T-helper 1 cell treated with Interleukin-12 subunit alpha and Interleukin-12 subunit beta and Interleukin-4 antibody, amounts not matched to agents 30 ng/mL and 1 ng/mL, for 36 hours (primary cell): Measurements from ENCODE around the gene IFT80. TPM values are rescaled to one million over a fixed set of nuclear protein-coding genes. Genes with fewer than 3 reads are reported as not detected.

ENCODE experiments used
- intact Hi-C: fragments of 100-400 bp; cut with micrococcal nuclease; formaldehyde crosslinking; loops from one replicate; pipeline ENCODE4 v1.15.1; 2024
- total RNA-seq: library from RNA; stranded (reverse); gene quantifications from 2 replicates; pipeline ENCODE4 v1.2.3, GENCODE V29; 2022

IFT80 gene
- total RNA-seq: 25.1 and 25.3 TPM in 2 replicates

DNA sequence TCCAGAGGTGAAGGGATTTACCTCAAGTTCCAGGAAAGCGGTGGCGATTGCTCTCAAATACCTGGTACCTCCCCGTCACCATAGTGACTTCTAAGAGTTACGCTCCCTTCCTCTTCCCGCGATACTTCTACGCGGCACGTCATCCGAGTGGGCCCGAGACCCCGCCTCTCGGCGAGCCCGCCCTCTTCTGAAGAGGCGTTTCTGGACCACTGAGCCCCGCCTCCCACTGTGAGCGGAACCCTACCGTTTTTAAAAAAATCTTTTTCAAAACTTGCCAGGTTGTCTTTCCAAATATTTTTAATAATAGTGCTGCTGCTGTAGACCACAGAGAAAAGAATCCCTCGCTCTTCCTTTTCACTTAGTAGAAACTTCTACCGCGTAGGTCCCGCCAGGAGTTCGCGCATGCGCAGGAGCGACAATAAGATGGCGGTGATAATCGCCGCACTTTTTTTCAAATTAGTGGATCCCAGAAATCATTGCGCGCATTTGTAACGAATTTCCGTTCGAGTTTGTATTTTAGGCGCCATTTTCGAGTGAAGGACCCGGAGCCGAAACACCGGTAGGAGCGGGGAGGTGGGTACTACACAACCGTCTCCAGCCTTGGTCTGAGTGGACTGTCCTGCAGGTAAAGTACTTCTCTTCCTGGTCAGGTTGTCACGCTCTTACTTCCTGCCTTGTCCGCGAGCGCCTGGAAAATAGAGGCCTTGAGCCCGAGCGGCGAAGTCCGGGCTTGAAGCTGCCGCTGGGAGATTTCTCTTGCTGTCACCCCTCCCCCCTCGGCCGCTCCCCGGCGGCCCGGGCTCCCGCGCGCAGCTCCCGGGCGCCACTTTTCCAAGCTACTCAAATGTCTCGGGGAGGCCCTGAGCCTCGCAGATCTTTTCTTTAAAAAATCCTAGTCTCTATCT lies at the start of gene IFT80, which contains the start of gene SMC4:
IFT80 (minus strand) TSS at position 101 of the 905 bp plus-strand sequence. CDS start 14,625 bp downstream, outside the sequence.
SMC4 (plus strand) TSS at position 526 of the 905 bp plus-strand sequence. CDS start 1,177 bp downstream, outside the sequence.
- intact Hi-C loops: loop anchor here (1.0 to 5.0 kb wide), 16 partner anchors 9 to 1757 kb away; partner anchors contain the start of genes C3orf80, GFM1, IL12A and KPNA4

DNA sequence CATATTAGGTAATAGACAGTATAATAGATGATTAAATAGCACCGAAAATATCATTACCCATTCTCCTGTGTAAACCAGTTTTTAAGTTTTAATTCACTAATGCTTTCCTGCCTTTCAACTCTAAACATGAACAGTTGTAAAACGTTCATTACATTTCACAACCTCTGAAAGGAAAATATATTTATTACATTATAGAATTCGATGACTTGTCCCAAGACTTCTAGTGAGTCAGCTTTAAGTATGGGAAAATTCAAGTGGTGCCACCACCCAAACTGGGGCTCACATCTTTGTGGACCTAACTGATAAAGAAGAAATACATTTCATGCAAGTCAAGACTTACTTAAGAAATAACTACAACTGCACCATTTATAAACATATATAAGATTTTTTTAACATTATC lies 48.5 kb upstream of the IFT80 start:
- intact Hi-C loops: no loop called here

DNA sequence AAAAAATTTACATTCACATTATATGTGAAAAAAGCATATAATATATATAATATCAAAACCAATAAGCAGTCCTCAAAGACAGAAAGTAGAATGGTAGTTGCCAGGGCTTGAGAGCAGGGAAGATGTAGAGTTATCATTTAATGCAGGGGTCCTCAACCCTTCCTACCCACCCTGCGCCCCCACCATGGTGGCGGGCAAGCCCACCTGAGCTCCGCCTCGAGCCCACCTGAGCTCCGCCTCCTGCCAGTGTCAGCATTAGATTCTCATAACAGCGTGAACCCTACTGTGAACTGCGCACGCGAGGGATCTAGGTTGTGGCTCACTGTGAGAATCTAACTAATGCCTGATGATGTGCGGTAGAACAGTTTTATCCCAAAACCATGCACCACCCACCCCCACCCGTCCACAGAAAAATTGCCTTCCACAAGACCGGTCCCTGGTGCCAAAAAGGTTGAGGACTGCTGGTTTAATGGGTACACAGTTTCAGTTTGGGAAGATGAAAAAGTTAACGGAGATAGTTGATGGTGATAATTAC lies 47.6 kb upstream of the IFT80 start:
- intact Hi-C loops: no loop called here

DNA sequence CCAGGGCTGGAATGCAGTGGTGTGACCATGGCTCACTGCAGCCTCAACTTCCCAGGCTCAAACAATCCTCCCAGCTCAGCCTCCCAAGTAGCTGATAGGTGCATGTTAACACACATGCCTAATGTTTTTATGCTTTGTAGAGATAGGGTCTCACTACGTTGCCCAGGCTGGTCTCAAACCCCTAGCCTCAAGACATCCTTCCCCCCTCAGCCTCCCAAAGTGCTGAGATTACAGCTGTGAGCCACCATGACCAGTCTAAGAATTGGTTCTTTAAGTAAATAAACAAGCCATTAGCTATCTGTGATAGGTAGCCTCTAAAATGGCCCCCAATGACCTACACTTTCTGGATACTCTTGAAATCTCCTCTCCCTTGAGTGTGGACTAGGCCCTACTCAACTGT lies 46.8 kb upstream of the IFT80 start:
- intact Hi-C loops: no loop called here

DNA sequence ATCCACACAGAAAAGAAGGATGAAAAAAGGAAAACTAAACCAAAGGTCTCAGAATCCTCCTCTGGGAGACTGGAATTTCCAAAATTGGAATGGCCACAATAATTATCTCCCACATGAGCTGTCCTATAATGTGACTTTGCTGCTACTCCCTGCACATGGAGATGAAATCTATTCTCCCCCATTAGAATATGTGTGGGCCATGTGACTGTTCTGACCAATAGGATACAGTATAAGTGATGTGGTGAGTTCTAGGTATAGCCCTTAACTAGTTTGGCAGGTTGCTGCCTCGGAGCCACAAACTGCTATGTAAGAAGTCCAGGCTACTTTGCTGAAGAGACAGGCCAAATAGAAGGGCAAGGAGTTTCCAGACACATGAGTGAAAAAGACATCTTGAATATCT lies 45.4 kb upstream of the IFT80 start:
- intact Hi-C loops: no loop called here

DNA sequence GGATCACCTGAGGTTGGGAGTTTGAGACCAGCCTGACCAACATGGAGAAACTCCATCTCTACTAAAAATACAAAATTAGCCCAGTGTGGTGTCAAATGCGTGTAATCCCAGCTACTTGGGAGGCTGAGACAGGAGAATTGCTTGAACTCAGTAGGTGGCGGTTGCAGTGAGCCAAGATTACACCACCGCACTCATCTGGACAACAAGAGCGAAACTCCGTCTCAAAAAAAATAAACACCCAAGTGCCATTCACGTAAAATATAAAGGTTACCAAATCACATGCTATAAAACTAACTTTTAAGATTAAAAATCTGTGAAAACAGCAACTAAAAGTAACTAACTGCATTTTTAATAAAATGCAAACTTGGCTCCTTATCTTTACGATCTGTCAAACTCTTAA lies 41.7 kb upstream of the IFT80 start:
- intact Hi-C loops: loop anchor here (1.0 kb wide), 1 partner anchor 9 kb away; the partner anchor contains the start of gene TRIM59

DNA sequence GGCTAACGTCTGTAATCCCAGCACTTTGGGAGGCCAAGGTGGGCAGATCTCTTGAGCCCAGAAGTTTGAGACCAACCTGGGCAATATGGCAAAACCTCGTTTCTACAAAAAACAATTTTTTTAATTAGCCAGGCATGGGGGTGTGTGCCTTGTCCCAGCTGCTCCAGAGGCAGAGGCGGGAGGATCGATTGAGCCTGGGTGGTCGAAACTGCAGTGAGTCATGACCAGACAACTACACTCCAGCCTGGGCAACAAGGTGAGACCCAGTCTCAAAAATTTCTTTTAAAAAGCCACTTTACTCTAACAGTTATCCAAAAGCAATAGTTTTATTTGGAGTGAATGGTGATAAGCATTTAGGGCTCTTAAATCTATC lies 38.0 kb upstream of the IFT80 start:
- intact Hi-C loops: no loop called here

DNA sequence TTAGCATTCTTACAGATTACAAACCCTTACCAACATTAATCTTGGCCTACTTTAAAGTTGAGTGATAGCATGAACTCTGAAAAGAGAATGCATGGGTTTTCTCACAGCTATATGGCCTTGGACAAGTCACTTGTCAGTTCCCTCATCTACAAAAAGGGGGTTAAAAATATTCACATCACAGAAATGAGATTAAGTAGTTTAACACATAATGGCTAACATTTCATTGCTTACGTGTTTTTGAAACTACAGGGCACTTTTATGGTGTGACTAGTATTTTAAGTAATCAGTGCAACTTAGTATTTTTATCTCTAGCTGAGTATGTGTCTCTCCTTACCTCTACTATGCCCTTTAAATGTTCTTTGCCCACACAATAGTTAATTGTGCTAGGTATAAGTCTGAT lies 36.7 kb upstream of the IFT80 start:
- intact Hi-C loops: loop anchor here (2.0 kb wide), 1 partner anchor 13 kb away; the partner anchor contains the start of gene TRIM59

DNA sequence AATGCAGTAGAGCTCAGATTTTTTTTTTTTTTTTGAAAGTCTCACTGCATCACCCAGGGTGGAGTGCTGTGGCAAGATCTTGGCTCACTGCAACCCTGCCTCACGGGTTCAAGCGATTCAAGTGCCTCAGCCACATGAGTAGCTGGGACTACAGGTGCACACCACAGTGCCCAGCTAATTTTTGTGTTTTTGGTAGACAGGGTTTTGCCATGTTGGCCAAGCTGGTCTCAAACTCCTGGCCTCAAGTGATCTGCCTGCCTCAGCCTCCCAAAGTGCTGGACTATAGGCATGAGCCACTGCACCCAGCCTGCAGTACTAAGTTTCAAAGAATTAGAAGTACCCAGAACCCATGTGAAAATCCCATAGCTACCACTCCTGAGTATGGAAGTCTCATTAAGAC lies 36.1 kb upstream of the IFT80 start:
- intact Hi-C loops: loop anchor here (2.0 kb wide), 1 partner anchor 14 kb away; the partner anchor contains the start of gene TRIM59

DNA sequence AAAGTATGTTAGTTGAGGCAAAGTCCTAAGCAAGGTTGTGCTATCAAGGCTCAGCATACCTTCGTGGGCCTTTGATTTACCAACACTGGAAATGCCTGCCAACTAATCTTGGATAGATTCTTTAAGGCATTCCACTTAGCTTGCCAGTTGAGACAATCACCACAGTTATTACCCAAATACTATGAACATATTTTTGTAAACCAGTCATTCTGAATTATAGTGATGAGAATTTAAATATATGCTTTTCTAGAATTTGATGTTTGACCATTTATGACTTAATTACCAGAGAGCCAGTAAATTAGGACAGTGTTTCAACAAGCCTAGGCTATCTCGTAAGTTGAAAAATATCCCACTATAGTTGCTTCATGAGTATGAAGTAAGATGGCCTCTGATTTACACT lies 35.0 kb upstream of the IFT80 start:
- intact Hi-C loops: loop anchor here (1.0 to 2.0 kb wide), 3 partner anchors 8 to 15 kb away; partner anchors contain the start of gene TRIM59

DNA sequence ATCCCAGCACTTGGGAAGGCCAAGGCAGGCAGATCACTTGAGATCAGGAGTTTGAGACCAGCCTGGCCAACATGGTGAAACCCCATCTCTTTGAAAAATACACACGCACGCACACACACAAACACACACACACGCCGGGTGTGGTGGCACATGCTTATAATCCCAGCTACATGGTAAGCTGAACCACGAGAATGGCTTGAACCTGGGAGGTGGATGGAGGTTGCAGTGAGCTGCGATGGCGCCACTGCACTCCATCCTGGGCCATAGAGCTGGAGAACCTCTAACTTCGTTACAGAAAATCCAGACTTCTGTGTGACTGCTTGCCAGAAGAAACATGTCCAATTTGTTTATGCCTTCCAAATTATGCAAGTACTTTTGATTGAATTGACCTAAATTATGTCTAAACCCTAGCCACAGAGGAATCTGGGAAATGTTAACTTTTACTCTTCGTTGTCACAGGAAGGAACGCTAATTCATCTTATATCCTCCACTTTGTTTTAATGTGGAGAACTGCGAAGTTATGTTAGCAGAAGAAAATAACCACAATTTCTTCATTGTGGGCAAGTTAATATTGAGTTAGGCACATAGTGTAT lies 28.9 kb upstream of the IFT80 start:
- intact Hi-C loops: no loop called here

DNA sequence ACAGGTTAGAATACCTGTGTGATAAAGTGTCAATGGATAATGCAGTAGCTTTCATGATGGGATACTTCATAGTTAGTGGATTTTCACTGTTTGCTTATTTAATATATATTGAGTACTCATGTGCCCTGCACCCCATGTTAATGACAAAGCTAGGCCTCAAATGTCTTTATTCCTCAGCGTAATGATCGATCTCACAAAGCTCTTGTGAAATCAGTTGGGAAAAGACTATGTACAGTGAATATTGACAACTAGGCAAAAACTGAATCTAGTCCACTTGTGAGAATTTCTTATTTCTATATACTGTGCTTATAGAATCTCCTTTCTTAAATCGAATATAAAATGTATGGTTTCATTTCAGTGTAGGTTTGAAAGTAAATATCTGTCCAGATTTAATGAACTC lies 18.3 kb upstream of the IFT80 start:
- intact Hi-C loops: loop anchor here (1.0 kb wide), 1 partner anchor 8 kb away; no protein-coding TSS in a partner anchor

DNA sequence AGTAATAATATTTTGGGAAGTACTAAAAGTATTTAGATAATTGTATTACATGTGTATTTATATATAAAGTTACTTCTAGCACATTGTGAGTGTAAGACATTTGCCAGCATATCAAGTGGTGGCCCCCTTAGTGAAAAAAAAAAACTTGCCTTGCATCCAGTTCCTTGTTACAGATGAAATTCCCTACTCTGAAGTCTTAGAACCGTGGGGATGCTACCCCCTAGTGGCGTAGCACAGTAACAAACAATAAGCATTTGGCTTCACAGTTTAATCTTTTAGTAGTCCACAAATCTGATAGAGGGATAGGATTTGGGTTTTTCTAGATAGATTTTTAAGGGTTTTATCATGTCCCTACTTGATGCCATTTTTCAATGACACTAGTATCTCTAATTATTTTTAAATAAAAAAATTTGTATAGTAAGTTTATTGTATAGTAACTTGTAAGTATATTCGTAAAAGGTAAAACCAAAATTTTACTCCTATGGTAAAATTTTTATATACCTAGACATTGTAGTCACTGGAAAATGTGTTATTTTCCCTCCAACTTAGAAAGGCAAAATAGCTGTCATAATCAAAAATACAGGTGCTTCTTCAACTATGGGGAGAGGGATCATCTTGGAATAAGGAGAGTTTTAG lies 14.7 kb upstream of the IFT80 start:
- intact Hi-C loops: loop anchor here (1.0 to 5.0 kb wide), 10 partner anchors 8 to 585 kb away; partner anchors contain the start of genes C3orf80, IFT80, IL12A and SMC4

DNA sequence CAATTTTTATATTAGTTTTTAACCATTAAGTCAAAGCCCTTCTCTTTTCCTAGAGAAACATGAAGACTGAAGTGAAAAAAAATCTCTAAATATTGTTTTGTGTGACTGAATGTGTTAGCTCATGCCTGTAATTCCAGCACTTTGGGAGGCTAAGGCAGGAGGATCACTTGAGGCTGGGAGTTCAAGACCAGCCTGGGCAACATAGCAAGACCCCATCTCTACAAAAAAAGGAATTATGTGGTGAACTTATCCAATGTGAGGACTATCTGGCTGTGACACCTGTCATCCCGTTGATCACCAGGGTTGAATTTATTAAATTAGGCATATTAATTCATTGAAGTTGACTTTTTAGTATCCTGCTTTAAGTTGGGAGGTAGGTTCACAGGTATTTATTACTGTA lies 13.5 kb upstream of the IFT80 start:
- intact Hi-C loops: loop anchor here (2.0 to 5.0 kb wide), 2 partner anchors 75 to 584 kb away; no protein-coding TSS in a partner anchor

DNA sequence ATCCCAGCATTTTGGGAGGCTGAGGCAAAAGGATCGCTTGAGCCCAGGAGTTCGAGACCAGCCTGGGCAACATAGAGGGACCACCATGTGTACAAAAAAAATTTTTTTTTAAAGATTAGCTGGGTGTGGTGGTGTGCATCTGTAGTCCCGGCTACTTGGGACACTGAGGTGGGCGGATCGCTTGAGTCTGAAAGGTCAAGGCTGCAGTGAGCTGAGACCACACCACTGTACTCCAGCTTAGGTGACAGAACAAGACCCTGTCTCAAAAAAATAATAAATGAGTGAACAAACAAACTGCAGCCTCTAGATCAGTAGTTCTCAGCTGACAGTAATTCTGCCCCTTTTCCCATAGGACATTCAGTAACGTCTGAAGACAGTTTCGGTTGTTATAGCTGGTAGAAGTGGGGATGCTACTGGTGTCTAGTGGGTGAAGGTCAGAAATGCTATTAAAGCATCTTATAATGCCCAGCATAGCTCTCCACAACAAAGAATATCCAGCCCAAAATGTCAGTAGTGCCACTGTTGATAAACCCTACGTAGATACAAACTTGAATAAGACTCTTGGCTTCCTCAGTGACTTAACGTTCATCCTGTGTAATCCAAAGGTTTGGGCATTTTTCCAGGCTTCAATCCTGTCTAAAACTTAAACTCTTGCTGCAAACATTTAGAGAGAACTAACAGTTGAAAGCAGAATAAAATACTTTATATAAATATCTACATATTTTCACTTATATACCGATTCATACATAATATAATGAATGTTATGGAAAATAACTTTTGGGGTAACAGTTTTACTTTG lies 11.0 kb upstream of the IFT80 start:
- intact Hi-C loops: loop anchor here (5.0 kb wide), 1 partner anchor 77 kb away; no protein-coding TSS in a partner anchor

DNA sequence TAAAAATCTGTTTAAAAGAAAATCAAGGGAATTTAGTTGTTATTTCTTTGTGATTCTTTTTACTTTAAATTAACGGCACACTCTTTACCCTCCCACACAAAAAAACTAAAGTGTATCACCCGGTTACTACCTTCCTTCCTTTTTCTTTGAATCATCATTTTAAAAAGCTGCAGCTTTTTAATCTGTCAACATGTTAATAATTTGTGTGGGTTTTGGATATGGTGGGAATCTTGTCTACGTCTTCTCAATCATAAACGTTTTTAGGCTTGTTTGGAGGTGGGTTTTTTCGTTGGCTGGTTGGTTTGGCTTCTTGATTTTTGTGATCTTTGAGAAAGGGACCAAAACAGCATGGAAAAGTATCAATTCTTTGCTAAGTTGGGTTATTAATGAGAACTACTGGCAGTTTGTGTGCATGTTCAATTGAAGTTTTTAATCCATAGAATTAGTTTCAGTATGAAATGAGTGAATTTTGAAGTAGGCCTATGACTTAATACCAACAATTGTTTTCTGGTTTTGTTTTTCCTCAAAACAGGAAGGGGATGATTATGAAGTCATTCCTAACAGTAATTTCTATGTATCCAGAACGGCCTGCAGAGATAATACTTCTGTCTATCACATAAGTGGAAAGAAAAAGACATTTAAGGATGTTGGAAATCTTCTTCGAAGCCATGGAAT lies 4.9 kb upstream of the IFT80 start:
- intact Hi-C loops: loop anchor here (5.0 kb wide), 1 partner anchor 1602 kb away; the partner anchor contains the start of gene MFSD1

DNA sequence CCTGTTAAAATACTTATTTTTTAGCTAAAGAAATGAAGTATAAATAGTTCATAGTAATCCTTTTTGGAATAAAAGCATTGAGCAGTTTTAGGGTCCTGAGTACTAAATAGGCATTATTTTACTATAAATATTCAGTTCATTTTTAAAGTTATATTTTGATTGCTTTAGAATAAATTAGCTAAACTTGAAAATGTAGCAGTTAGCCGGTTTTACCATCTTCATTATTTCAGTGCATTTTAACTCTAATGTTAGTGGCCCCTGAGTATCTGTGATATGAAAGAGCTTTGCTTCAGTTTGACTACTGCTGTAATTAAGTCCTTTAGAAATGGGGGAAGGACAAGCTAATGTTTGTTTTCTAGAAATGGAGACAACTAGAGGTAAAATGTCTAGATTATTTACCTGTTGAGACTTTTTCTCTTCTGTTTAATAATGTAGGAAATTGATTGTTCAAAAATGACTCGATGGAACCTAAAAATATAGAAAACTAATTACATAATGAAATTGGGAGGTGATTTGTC lies 4.1 kb upstream of the IFT80 start:
- intact Hi-C loops: loop anchor here (5.0 kb wide), 1 partner anchor 1601 kb away; the partner anchor contains the start of gene MFSD1

DNA sequence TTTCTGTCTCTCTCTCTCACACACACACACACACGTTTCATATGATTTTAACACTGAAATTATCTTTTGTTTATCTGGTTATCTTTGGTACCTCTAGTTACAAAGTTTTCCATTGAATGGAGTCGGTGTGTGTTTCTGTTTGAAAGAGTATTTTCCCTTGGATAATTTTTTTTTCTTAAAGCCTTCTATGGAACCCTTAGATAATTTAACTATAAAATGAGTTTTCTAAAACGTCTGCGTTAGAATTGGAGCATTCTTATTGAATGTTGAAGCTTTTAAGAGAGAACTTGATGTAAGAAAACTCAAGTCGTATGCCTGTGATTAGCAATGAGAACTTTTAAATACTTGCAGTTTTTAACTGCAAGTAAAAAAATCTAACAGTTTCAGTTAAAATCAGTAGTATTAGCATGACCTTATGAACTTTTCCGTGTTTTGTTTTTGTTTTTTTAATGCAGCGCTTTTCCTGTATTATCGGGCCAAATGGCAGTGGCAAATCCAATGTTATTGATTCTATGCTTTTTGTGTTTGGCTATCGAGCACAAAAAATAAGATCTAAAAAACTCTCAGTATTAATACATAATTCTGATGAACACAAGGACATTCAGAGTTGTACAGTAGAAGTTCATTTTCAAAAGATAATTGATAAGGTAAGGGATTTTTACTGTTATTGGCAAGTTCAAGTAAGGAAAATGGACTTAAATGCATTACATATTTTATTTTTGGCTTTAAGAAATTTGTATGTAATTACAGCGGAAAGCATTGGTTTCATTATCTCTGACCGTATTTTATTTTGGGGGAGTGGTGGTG lies 3.4 kb upstream of the IFT80 start:
- intact Hi-C loops: loop anchor here (5.0 kb wide), 1 partner anchor 1600 kb away; the partner anchor contains the start of gene MFSD1
